ENCODE measurements around the gene SH2B3.

Gene SH2B3

DNA sequence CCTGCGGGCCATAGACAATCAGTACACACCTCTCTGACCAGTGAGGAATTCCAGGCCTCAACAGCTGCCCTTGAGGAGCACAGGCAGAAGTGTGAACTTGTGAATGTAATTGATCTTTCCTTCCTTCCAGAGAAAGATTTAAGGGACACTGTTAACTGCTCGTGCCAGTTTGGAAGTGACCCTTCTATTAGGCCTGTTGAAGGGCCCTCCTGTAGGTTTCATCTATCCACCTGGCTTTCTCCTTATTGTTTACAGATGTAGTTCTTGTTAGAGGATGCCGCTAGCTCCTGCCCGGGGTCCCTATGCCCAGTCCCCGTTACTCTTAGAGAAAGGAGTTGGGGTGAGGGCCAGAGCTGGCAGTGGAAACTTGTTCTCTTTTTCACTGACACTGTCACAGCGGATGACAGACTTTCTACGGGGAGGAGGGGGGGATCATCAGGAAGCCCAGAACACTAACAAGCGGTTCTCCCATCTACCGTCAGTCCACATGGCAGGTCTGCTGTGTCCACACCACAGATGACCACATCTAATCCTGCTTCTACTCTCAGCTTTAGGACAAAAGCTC is 42.6 kb downstream of the SH2B3 start:
- Histone ChIP-seq H3K36me3 (replicated peaks) (peaks cover 58% of the 10 kb centered on the region), H3K27ac (no peak overlapping the region)
- in situ Hi-C loops (cut with HindIII; ENCODE audit: low pct_ligation_motif_present, low sequenced_read_pairs) = no loop called here

DNA sequence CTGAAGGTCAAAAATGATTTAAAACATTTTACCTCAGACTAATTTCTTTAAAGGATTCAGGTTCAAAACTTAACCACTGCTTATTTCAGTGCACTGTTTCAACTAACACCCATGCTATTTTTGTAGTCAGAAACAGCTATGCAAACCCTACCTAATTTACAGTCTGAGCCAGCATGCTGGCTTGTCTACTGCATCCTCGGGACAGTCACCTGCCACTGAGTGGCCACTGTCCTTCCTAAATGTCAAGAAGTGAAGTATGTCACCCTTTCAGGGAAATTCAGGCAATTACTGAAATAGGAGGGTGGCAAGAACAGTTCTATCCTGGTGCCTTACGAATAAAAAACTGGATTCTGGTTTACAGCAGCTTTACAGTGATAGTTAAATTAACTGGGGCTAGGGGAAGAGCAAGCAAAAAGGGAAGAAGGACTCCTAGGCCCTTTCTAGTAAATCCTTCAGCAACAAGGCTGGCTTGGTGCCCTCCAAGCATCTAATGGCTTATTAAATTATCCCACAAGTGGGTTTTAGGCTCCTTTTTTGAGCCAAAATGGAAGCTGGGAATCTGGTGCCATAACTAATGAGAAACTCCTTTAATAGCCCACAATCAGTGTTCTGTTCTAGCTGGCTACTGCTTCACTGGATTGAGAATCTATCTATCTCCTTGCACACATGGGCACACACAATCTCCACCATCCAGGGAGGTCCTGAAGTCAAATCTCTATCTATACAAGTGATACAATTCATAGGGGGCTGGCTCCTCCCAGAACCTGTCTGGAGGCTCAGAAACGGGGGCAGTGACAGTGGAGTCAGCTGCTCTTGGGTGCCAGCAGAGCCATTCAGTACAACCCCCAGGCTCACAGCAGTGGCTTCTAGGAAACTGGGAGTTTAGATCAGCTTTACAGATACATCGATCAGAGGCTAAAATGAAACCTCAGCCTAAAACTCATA is 43.4 kb downstream of the SH2B3 start:
- Histone ChIP-seq H3K27me3 (replicated peaks) (no peaks in the 10 kb centered on the region), H3K27ac (no peak overlapping the region), H3K36me3 (replicated peaks) (peaks cover 64% of the 10 kb centered on the region), H3K4me3 (ENCODE audit: low read depth, low read length) (no peak overlapping the region)
- in situ Hi-C loops (cut with HindIII; ENCODE audit: low pct_ligation_motif_present, low sequenced_read_pairs) = no loop called here
- no peak for DNase-seq
- TF ChIP-seq, protein P1, sequence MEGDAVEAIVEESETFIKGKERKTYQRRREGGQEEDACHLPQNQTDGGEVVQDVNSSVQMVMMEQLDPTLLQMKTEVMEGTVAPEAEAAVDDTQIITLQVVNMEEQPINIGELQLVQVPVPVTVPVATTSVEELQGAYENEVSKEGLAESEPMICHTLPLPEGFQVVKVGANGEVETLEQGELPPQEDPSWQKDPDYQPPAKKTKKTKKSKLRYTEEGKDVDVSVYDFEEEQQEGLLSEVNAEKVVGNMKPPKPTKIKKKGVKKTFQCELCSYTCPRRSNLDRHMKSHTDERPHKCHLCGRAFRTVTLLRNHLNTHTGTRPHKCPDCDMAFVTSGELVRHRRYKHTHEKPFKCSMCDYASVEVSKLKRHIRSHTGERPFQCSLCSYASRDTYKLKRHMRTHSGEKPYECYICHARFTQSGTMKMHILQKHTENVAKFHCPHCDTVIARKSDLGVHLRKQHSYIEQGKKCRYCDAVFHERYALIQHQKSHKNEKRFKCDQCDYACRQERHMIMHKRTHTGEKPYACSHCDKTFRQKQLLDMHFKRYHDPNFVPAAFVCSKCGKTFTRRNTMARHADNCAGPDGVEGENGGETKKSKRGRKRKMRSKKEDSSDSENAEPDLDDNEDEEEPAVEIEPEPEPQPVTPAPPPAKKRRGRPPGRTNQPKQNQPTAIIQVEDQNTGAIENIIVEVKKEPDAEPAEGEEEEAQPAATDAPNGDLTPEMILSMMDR (IDR thresholded peaks at IDR 0.05; ENCODE audit: low read depth, low read length, missing control alignments) = no peak

More for the DNA sequence above, 42.6 kb downstream of the SH2B3 start:
- H3K27me3 ChIP-seq (replicated peaks) = no peaks in the 10 kb centered on the region
- DNase-seq = no peak
- TF ChIP-seq, protein P1 (IDR thresholded peaks at IDR 0.05; ENCODE audit: low read depth, low read length, missing control alignments) = no peak
- H3K4me3 ChIP-seq (ENCODE audit: low read depth, low read length) = no peak overlapping the region

DNA sequence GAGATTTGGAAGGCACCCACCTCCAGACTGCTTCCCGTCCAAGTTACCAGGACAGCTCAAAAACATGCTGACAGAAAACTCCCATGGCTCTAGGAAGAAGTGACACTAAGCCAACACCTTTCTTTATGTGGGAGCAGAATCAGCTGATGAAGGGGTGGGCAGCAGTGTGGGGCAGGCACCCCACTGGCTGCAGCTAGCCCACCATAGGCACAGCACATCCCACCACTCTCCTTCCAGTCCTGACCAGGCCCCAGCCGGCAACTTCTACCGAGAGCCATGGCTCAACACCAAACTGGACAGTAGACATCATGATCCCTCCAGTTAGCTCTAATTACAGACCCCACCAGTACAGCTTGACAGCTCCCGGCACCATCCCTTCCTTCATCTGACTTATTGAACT is 45.0 kb downstream of the SH2B3 start:
- Histone ChIP-seq H3K27me3 (replicated peaks) (no peaks in the 10 kb centered on the region), H3K36me3 (replicated peaks) (peaks cover 75% of the 10 kb centered on the region), H3K27ac (no peak overlapping the region), H3K4me3 (ENCODE audit: low read depth, low read length) (no peak overlapping the region)
- DNase-seq = no peak
- TF ChIP-seq, protein P1 (IDR thresholded peaks at IDR 0.05; ENCODE audit: low read depth, low read length, missing control alignments) = no peak
- in situ Hi-C loops (cut with HindIII; ENCODE audit: low pct_ligation_motif_present, low sequenced_read_pairs) = no loop called here

DNA sequence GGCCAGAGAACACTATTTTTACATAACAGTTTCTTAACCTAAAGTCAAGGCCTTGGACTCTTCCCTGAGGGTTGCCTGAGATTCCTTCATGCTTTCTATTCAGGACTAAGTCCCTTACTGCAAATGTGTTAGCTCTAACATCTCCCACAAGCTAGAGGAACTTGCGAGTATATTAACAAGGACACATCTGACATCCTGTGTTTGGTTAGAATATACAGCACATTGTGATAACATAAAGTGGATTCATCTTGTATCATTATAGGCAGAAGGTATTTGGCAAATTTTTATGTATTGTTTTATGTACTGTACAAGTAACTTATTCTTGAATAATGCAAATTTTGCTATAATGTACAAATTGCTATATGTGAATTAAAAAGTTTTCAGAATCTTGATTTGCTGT is 45.5 kb downstream of the SH2B3 start:
- DNase-seq = no peak
- in situ Hi-C loops (cut with HindIII; ENCODE audit: low pct_ligation_motif_present, low sequenced_read_pairs) = no loop called here
- Histone ChIP-seq H3K27ac (no peak overlapping the region), H3K27me3 (replicated peaks) (no peaks in the 10 kb centered on the region), H3K4me3 (ENCODE audit: low read depth, low read length) (no peak overlapping the region), H3K36me3 (replicated peaks) (peaks cover 80% of the 10 kb centered on the region)
- TF ChIP-seq, protein P1 (IDR thresholded peaks at IDR 0.05; ENCODE audit: low read depth, low read length, missing control alignments) = no peak

DNA sequence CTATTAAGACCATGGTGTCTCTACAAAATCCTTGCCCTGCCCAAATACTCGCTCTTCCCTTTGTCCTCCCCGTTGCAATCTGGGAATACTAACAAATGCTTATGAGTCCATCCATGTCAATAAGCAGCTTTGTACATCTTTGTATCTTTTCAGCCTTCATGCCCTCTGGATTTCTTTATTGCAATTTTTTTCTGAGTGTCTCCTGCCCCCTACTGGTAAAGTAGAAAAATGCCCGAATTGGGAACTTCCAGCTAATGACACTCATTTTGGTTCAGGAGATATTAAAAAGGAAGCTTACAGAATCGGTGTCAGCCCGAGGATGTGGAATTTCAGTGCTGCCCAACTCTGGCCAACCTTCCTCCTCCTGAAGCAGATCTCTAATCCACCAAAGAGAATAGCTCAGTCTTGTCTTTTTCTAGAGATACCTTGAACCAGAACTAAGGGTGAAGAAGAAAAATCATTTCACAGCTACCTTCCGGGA is 46.0 kb downstream of the SH2B3 start:
- Histone ChIP-seq H3K27me3 (replicated peaks) (no peaks in the 10 kb centered on the region), H3K36me3 (replicated peaks) (peaks cover 79% of the 10 kb centered on the region), H3K27ac (no peak overlapping the region), H3K4me3 (ENCODE audit: low read depth, low read length) (no peak overlapping the region)
- in situ Hi-C loops (cut with HindIII; ENCODE audit: low pct_ligation_motif_present, low sequenced_read_pairs) = no loop called here
- DNase-seq = no peak
- TF ChIP-seq, protein P1 (IDR thresholded peaks at IDR 0.05; ENCODE audit: low read depth, low read length, missing control alignments) = peak; percentile 73

Measured in brain microvascular endothelial cell (primary cell).